Measurements from ENCODE around the gene KCNN1. TPM values are rescaled to one million over a fixed set of nuclear protein-coding genes. Genes with fewer than 3 reads are reported as not detected.

KCNN1 gene
- total RNA-seq, 1 experiment from 2014 or later: 9.2 TPM

- H3K56ac ChIP-seq (ENCODE audit: insufficient read length, low read depth, low read length): no peak overlapping the region
- no peaks in the 10 kb centered on the region for H3K27me3 ChIP-seq (ENCODE audit: insufficient read depth, low read length)
- H2BK5ac ChIP-seq (ENCODE audit: insufficient read length, low read length): no peak overlapping the region
- H3K9me3 ChIP-seq (ENCODE audit: control insufficient read depth, low read depth, low read length): no peaks in the 10 kb centered on the region
- H3K79me1 ChIP-seq (ENCODE audit: insufficient read depth, low read depth, low read length, poor library complexity, severe bottlenecking): no peaks in the 10 kb centered on the region
- peak overlapping the region; percentile 58 for H3K18ac ChIP-seq (ENCODE audit: insufficient read length, low read depth, low read length)
- H3K4ac ChIP-seq (ENCODE audit: low read depth, low read length): no peak overlapping the region
- H3K9ac ChIP-seq (ENCODE audit: extremely low read depth, insufficient read length, low read length): no peak overlapping the region
- H2AFZ ChIP-seq (ENCODE audit: low read length): no peak overlapping the region
- no peak overlapping the region for H2BK20ac ChIP-seq (ENCODE audit: low read depth, low read length, poor library complexity, severe bottlenecking)
- H3K14ac ChIP-seq (ENCODE audit: insufficient read depth, low read length): peak overlapping the region; percentile 63
- no peak overlapping the region for H3K27ac ChIP-seq (ENCODE audit: insufficient read length, low read depth, low read length)
- no CpG with 5 or more reads among the region's 41 CpGs for WGBS (ENCODE audit: extremely low coverage, insufficient read length, low lambda C conversion rate)
- peak; percentile 76 for DNase-seq
- peaks cover 2% of the 10 kb centered on the region for H4K20me1 ChIP-seq (ENCODE audit: control insufficient read depth, insufficient read depth, insufficient read length)
- no peak overlapping the region for H4K5ac ChIP-seq (ENCODE audit: insufficient read length, low read depth, low read length)
- no peak overlapping the region for H2BK120ac ChIP-seq (ENCODE audit: low read depth, low read length, poor library complexity, severe bottlenecking)
- peaks cover 10% of the 10 kb centered on the region for H3K23me2 ChIP-seq (ENCODE audit: insufficient read length, low read depth, low read length, poor library complexity, severe bottlenecking)
- H3K23ac ChIP-seq (ENCODE audit: insufficient read length, low read depth, low read length): no peak overlapping the region
- H3T11ph ChIP-seq (ENCODE audit: low read length): no peak overlapping the region
- no peak for TF ChIP-seq CTCF (conservative IDR thresholded peaks at IDR 0.05)
- Mint-ChIP-seq H3K4me3 (peak overlapping the region; percentile 14 to 68; a peak in 4 of 5 replicates), H3K36me3 (ENCODE audit: insufficient read depth in 1 of 3, low read depth in 3 of 3) (peaks cover 6 to 29% (median 23%) of the 10 kb centered on the region in 3 experiments; a peak in 6 of 7 replicates), H3K4me1 (peaks cover 6 to 21% of the 10 kb centered on the region in 2 experiments), H3K27me3 (ENCODE audit: low read depth) (no peaks in the 10 kb centered on the region), H3K9me3 (no peaks in the 10 kb centered on the region; a peak in 1 of 5 replicates), H3K27ac (peak overlapping the region in 1 of 3 experiments; percentile 44; a peak in 1 of 7 replicates)
- H3K79me2 ChIP-seq (ENCODE audit: insufficient read depth, low read length): no peaks in the 10 kb centered on the region
- H3K4me1 ChIP-seq (ENCODE audit: insufficient read depth, low read length): no peaks in the 10 kb centered on the region
- H2BK12ac ChIP-seq (ENCODE audit: insufficient read length, low read depth, low read length): no peak overlapping the region
- H2AK5ac ChIP-seq (ENCODE audit: insufficient read length, low read length): no peak overlapping the region
- H2BK15ac ChIP-seq (ENCODE audit: low read depth, low read length): no peak overlapping the region
- H3K4me2 ChIP-seq (ENCODE audit: insufficient read depth, insufficient read length, low read length): peak overlapping the region; percentile 27
- H4K91ac ChIP-seq (ENCODE audit: insufficient read length, low read depth, low read length): no peak overlapping the region
- H4K8ac ChIP-seq (replicated peaks; ENCODE audit: insufficient read length, low read depth, low read length): no peak overlapping the region
Observed at GRCh38 chr19:17942582-17943273, 24.2 kb upstream of the KCNN1 start.

Measured in H9 (cell line).